ENCODE data around the gene RNF115.

- TF ChIP-seq CTCF (IDR thresholded peaks at IDR 0.05; ENCODE audit: insufficient read depth, low read length, poor library complexity, severe bottlenecking) (no peak), EZH2phosphoT487 (conservative IDR thresholded peaks at IDR 0.05; ENCODE audit: low read length) (no peak)
These were observed 35.3 kb downstream of the RNF115 start for GRCh38 chr1:145788580-145788979.

All from SU-DHL-6 (cell line).